Vagina (tissue), 2 donors: Measurements from ENCODE around the gene CLIC3.

Experiments used
- POLR2A ChIP-seq, 2 donors: fragments of 450-650 bp; IDR thresholded peaks; one replicate each; pipeline ENCODE4 v1.6.1; 2017; ENCODE audit warnings: antibody characterized with exemption in 2 of 2, mild to moderate bottlenecking in 2 of 2, moderate library complexity in 2 of 2
- TF ChIP-seq, protein P1 (sequence below), 3 experiments: fragments of 450-650 bp in 2 of 3; fragments of 200-600 bp in 1 of 3; sonication (generic) in 1 of 3; IDR thresholded peaks; one replicate each; pipeline ENCODE4 v1.5.1; 2017 to 2019; ENCODE audit warnings: antibody characterized with exemption in 3 of 3, mild to moderate bottlenecking in 2 of 3, moderate library complexity in 2 of 3

DNA sequence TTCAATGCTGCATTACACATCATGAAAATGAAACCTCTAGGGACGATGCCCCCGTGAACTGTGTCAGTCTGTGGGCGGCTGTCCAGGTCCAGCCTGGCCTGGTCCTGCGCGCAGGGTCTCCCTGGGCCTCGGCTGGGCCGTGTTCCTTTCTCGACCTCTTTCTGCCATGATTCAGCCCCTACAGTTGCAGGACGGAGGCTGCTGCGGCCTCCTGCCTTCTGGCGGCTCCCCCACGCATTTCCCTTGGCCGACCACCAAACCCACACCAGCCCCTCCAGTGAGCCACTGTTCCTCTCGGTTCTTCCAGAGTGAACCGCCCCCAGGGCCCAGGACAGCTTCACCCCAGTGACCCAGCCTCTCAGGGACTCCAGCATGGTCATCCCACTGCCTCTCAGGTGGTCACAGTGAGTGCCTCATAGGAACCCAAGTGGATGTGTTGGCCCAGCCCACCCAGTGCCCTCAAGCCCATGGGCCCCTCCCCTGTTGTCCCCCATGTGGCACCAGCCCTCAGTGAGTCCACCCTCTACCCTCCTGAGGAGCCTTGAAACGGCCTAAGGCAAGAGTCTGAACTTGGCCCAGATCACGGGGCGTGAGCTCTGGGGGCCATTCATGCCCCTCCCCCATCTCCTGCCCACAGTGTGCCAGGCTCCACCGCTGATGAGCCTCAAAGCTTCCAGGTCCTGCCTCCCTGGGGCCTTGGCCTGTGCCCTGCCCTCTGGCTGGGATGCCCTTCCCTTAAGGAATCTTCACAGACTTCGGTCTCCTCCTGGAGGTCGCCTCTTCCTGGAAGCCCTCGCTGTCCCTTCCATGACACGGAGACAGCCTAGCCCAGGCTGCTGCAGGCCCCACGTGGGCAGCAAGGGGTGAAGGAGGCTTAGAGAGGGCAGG is 10.0 kb upstream of the CLIC3 start:
- TF ChIP-seq, protein P1, sequence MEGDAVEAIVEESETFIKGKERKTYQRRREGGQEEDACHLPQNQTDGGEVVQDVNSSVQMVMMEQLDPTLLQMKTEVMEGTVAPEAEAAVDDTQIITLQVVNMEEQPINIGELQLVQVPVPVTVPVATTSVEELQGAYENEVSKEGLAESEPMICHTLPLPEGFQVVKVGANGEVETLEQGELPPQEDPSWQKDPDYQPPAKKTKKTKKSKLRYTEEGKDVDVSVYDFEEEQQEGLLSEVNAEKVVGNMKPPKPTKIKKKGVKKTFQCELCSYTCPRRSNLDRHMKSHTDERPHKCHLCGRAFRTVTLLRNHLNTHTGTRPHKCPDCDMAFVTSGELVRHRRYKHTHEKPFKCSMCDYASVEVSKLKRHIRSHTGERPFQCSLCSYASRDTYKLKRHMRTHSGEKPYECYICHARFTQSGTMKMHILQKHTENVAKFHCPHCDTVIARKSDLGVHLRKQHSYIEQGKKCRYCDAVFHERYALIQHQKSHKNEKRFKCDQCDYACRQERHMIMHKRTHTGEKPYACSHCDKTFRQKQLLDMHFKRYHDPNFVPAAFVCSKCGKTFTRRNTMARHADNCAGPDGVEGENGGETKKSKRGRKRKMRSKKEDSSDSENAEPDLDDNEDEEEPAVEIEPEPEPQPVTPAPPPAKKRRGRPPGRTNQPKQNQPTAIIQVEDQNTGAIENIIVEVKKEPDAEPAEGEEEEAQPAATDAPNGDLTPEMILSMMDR (IDR thresholded peaks at IDR 0.05) = no peak
- no peak for TF ChIP-seq POLR2A (IDR thresholded peaks at IDR 0.05)
